Measurements from ENCODE around the gene SIGLECL1.

DNA sequence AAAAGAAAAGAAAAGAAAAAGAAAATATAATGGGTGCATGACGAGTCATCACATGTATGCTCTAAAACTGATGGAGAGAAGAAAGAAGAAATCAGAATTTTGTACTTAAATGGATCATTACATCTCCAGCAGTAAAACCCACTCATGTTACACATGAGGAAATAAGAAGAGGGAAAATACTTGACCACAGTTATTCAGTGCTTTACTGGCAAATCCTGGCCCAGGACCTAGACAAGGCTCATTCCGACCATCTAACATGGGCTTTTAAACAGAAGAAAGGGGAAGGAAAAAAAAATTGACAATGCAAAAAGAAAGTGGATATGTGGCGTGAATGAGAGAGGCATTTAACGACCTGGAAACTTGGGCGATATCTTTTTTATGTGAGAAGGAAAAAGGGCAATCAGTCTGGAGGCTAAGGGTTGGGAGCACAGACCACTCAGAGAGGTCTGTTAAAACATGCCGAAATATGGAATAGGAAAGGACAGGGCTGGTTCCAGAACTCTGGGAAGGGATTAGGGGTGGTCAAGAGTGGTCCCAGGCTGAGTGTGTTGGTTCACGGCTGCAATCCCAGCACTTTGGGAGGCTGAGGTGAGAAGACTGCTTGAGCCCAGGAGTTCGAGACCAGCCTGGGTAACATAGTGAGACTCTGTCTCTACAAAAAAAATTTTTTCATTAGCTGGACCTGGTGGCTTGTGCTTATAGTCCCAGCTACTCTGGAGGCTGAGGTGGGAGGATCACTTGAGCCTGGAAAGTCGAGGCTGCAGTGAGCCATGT, 1.6 kb downstream of the SIGLECL1 start:
- TF ChIP-seq, protein P1, sequence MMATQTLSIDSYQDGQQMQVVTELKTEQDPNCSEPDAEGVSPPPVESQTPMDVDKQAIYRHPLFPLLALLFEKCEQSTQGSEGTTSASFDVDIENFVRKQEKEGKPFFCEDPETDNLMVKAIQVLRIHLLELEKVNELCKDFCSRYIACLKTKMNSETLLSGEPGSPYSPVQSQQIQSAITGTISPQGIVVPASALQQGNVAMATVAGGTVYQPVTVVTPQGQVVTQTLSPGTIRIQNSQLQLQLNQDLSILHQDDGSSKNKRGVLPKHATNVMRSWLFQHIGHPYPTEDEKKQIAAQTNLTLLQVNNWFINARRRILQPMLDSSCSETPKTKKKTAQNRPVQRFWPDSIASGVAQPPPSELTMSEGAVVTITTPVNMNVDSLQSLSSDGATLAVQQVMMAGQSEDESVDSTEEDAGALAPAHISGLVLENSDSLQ (IDR thresholded peaks at IDR 0.05): no peak
- no peak for TF ChIP-seq FOXK2 (IDR thresholded peaks at IDR 0.05)
- TF ChIP-seq CTBP1 (IDR thresholded peaks at IDR 0.05; ENCODE audit: borderline replicate concordance): no peak
